ENCODE data around the gene PANK2. TPM values are rescaled to one million over a fixed set of nuclear protein-coding genes. Genes with fewer than 3 reads are reported as not detected.

The PANK2 gene
- total and polyA plus RNA-seq, 2 experiments from 2014 or later = 36.1 to 72.0 TPM

GRCh38 chr20:3898639-3899038, 9.5 kb downstream of the PANK2 start (continued):
- no peak for TF ChIP-seq ZNF462 (CRISPR knock-in tag; IDR thresholded peaks at IDR 0.05)
- no peak for TF ChIP-seq POLR2AphosphoS5 (IDR thresholded peaks at IDR 0.05; ENCODE audit: low read depth)

GRCh38 chr20:3900187-3900604, 11.0 kb downstream of the PANK2 start:
- Histone ChIP-seq H3K36me3 (ENCODE audit: insufficient read depth) (0 out of 2 replicates have a peak, but pooled peaks cover 7% of the 10 kb centered on the region), H3K4me2 (0 out of 2 replicates have a peak overlapping the region, but pooled peaks have one; percentile 46), H3F3A (replicated peaks; ENCODE audit: low read depth) (0 out of 2 replicates have a peak, but pooled peaks cover 12% of the 10 kb centered on the region), H2AFZ (no peak overlapping the region), H3K27ac (ENCODE audit: low read depth) (peak overlapping the region; percentile 20), H4K20me1 (replicated peaks; ENCODE audit: insufficient read depth) (peaks cover 98% of the 10 kb centered on the region), H3K79me2 (replicated peaks; ENCODE audit: insufficient read depth) (peaks cover 100% of the 10 kb centered on the region), H3K9me2 (ENCODE audit: insufficient read depth) (no peaks in the 10 kb centered on the region), H3K4me3 (0 out of 2 replicates have a peak overlapping the region, but pooled peaks have one; percentile 11), H3K27me3 (ENCODE audit: insufficient read depth) (no peaks in the 10 kb centered on the region), H3K4me1 (ENCODE audit: insufficient read depth) (peaks cover 33% of the 10 kb centered on the region)
- H3K9me3 Mint-ChIP-seq = no peaks in the 10 kb centered on the region
- peaks cover 31% of the 10 kb centered on the region; the same call in 2 of the 3 replicates for H3K36me3 Mint-ChIP-seq (ENCODE audit: low read depth)
- DNase-seq (ENCODE audit: low spot score) = peak; percentile 13
- H3K27ac Mint-ChIP-seq = no peak overlapping the region
- H3K4me1 Mint-ChIP-seq = peaks cover 37% of the 10 kb centered on the region
- H3K27me3 Mint-ChIP-seq (ENCODE audit: insufficient read depth, low read depth, poor library complexity) = peaks cover 13% of the 10 kb centered on the region
- H3K4me3 Mint-ChIP-seq = no peak overlapping the region
- ATAC-seq = no peak
- no peak for TF ChIP-seq STAT1 (IDR thresholded peaks at IDR 0.05; ENCODE audit: unreplicated experiment)
- TF ChIP-seq ETS1 (IDR thresholded peaks at IDR 0.05) = no peak
- TF ChIP-seq ZNF331 (CRISPR knock-in tag; IDR thresholded peaks at IDR 0.05; ENCODE audit: low read depth) = no peak
- no peak for TF ChIP-seq ZNF462 (CRISPR knock-in tag; IDR thresholded peaks at IDR 0.05)
- no peak for TF ChIP-seq EZH2phosphoT487 (IDR thresholded peaks at IDR 0.05; ENCODE audit: unreplicated experiment)
- no peak for TF ChIP-seq CREB1 (CRISPR knock-in tag; IDR thresholded peaks at IDR 0.05; ENCODE audit: low read depth)
- TF ChIP-seq EZH2 (IDR thresholded peaks at IDR 0.05; ENCODE audit: low read depth, unreplicated experiment) = no peak

Data from GM23338 (cell line).